H9 (cell line): Measurements from ENCODE around the gene DIAPH3. TPM values are rescaled to one million over a fixed set of nuclear protein-coding genes. Genes with fewer than 3 reads are reported as not detected.

ENCODE experiments used
- DNase-seq: peaks from one replicate; pipeline ENCODE4 v3.0.0-alpha.2; 2017
- H2AFZ ChIP-seq: one replicate; pipeline ENCODE4 v1.6.1; 2013; ENCODE audit warnings: mild to moderate bottlenecking, low read length, control low read depth, moderate library complexity
- H2AK5ac ChIP-seq: 2 replicates; pipeline ENCODE4 v1.6.1; 2013; ENCODE audit warnings: low read length, control low read depth, mixed read lengths; ENCODE audit not compliant: insufficient read length
- H2BK120ac ChIP-seq: one replicate; pipeline ENCODE4 v1.6.1; 2013; ENCODE audit warnings: low read depth, mild to moderate bottlenecking, low read length, control low read depth, inconsistent platforms; ENCODE audit not compliant: poor library complexity, severe bottlenecking
- H2BK12ac ChIP-seq: 2 replicates; pipeline ENCODE4 v1.6.1; 2013; ENCODE audit warnings: low read length, control low read depth, mixed read lengths, low read depth; ENCODE audit not compliant: insufficient read length
- H2BK15ac ChIP-seq: 2 replicates; pipeline ENCODE4 v1.6.1; 2013; ENCODE audit warnings: low read depth, low read length, control low read depth
- H2BK20ac ChIP-seq: one replicate; pipeline ENCODE4 v1.6.1; 2013; ENCODE audit warnings: low read depth, mild to moderate bottlenecking, low read length, control low read depth, inconsistent platforms; ENCODE audit not compliant: poor library complexity, severe bottlenecking
- H2BK5ac ChIP-seq: 2 replicates; pipeline ENCODE4 v1.6.1; 2013; ENCODE audit warnings: low read length, control low read depth, mixed read lengths; ENCODE audit not compliant: insufficient read length
- H3K14ac ChIP-seq: 2 replicates; pipeline ENCODE4 v1.6.1; 2013; ENCODE audit warnings: low read length, control low read depth; ENCODE audit not compliant: insufficient read depth
- H3K18ac ChIP-seq: 2 replicates; pipeline ENCODE4 v1.6.1; 2013; ENCODE audit warnings: low read depth, mild to moderate bottlenecking, mixed read lengths, low read length, control low read depth; ENCODE audit not compliant: insufficient read length
- H3K23ac ChIP-seq: 2 replicates; pipeline ENCODE4 v1.6.1; 2013; ENCODE audit warnings: low read length, control low read depth, mixed read lengths, low read depth; ENCODE audit not compliant: insufficient read length
- H3K23me2 ChIP-seq: 2 replicates; pipeline ENCODE4 v1.6.1; 2013; ENCODE audit warnings: low read depth, mild to moderate bottlenecking, mixed read lengths, low read length, control low read depth; ENCODE audit not compliant: insufficient read length, poor library complexity, severe bottlenecking
- H3K27ac ChIP-seq: 2 replicates; pipeline ENCODE4 v1.5.1; 2013; ENCODE audit warnings: low read length, control low read depth, mixed read lengths, low read depth; ENCODE audit not compliant: insufficient read length
- H3K27me3 ChIP-seq: 2 replicates; pipeline ENCODE4 v1.6.1; 2013; ENCODE audit warnings: low read length, control low read depth, inconsistent platforms; ENCODE audit not compliant: insufficient read depth
- H3K4ac ChIP-seq: 2 replicates; pipeline ENCODE4 v1.6.1; 2013; ENCODE audit warnings: low read depth, mild to moderate bottlenecking, control low read depth, inconsistent platforms, low read length, moderate library complexity
- H3K4me1 ChIP-seq: 2 replicates; pipeline ENCODE4 v1.6.1; 2013; ENCODE audit warnings: low read length, control low read depth, inconsistent platforms; ENCODE audit not compliant: insufficient read depth
- H3K4me2 ChIP-seq: 2 replicates; pipeline ENCODE4 v1.6.1; 2013; ENCODE audit warnings: low read length, control low read depth, mixed read lengths; ENCODE audit not compliant: insufficient read length, insufficient read depth
- H3K56ac ChIP-seq: 2 replicates; pipeline ENCODE4 v1.6.1; 2013; ENCODE audit warnings: low read depth, mild to moderate bottlenecking, mixed read lengths, low read length, control low read depth; ENCODE audit not compliant: insufficient read length
- H3K79me1 ChIP-seq: 2 replicates; pipeline ENCODE4 v1.6.1; 2013; ENCODE audit warnings: low read depth, mild to moderate bottlenecking, moderate library complexity, low read length, control low read depth, inconsistent platforms; ENCODE audit not compliant: insufficient read depth, poor library complexity, severe bottlenecking
- H3K79me2 ChIP-seq: 2 replicates; pipeline ENCODE4 v1.6.1; 2013; ENCODE audit warnings: low read length, control low read depth, inconsistent platforms; ENCODE audit not compliant: insufficient read depth
- H3K9ac ChIP-seq: 2 replicates; pipeline ENCODE4 v1.6.1; 2013; ENCODE audit warnings: low read length, control low read depth, mixed read lengths; ENCODE audit not compliant: insufficient read length; ENCODE audit errors: extremely low read depth
- H3K9me3 ChIP-seq: one replicate; pipeline ENCODE4 v1.6.1; 2013; ENCODE audit warnings: low read depth, low read length, inconsistent platforms; ENCODE audit not compliant: control insufficient read depth
- H3T11ph ChIP-seq: one replicate; pipeline ENCODE4 v1.6.1; 2013; ENCODE audit warnings: mild to moderate bottlenecking, low read length, control low read depth, inconsistent platforms
- H4K20me1 ChIP-seq: one replicate; pipeline ENCODE4 v1.6.1; 2013; ENCODE audit not compliant: control insufficient read depth, insufficient read length, insufficient read depth
- H4K5ac ChIP-seq: 2 replicates; pipeline ENCODE4 v1.6.1; 2013; ENCODE audit warnings: low read depth, mild to moderate bottlenecking, mixed read lengths, low read length, control low read depth; ENCODE audit not compliant: insufficient read length
- H4K8ac ChIP-seq: replicated peaks from 2 replicates; pipeline ENCODE4 v1.6.1; 2013; ENCODE audit warnings: low read length, control low read depth, mixed read lengths, low read depth; ENCODE audit not compliant: insufficient read length
- H4K91ac ChIP-seq: 2 replicates; pipeline ENCODE4 v1.6.1; 2013; ENCODE audit warnings: low read depth, mild to moderate bottlenecking, moderate library complexity, mixed read lengths, low read length, control low read depth; ENCODE audit not compliant: insufficient read length
- H3K27ac Mint-ChIP-seq, 3 experiments: 2 replicates in 2 of 3; 3 replicates in 1 of 3; pipeline ENCODE4 v1.8.0; 2020 to 2021; ENCODE audit warnings: mixed read lengths in 3 of 3, mild to moderate bottlenecking in 1 of 3, moderate library complexity in 1 of 3
- H3K27me3 Mint-ChIP-seq: 2 replicates; pipeline ENCODE4 v1.8.0; 2021; ENCODE audit warnings: low read depth, mild to moderate bottlenecking, moderate library complexity, mixed read lengths
- H3K36me3 Mint-ChIP-seq, 3 experiments: 2 replicates in 2 of 3; 3 replicates in 1 of 3; pipeline ENCODE4 v1.8.0; 2020 to 2021; ENCODE audit warnings: low read depth in 3 of 3, mixed read lengths in 3 of 3; ENCODE audit not compliant: insufficient read depth in 1 of 3
- H3K4me1 Mint-ChIP-seq, 2 experiments: 2 replicates each; pipeline ENCODE4 v1.8.0; 2020; ENCODE audit warnings: mixed read lengths in 2 of 2
- H3K4me3 Mint-ChIP-seq, 2 experiments: 2 replicates in 1 of 2; 3 replicates in 1 of 2; pipeline ENCODE4 v1.8.0; 2020 to 2021; ENCODE audit warnings: mild to moderate bottlenecking in 2 of 2, mixed read lengths in 2 of 2, moderate library complexity in 1 of 2
- H3K9me3 Mint-ChIP-seq, 2 experiments: 2 replicates in 1 of 2; 3 replicates in 1 of 2; pipeline ENCODE4 v1.8.0; 2020; ENCODE audit warnings: mild to moderate bottlenecking in 2 of 2, mixed read lengths in 2 of 2, moderate library complexity in 1 of 2
- CTCF ChIP-seq: fragments of 200-600 bp; sonication (generic); conservative IDR thresholded peaks from 3 replicates; pipeline ENCODE4 v1.8.0; 2021; ENCODE audit warnings: antibody characterized with exemption, mild to moderate bottlenecking
- WGBS: extraction: QIAGEN DNeasy Blood & Tissue Kit; methylation state at CpG from one replicate; pipeline ENCODE4 v1.1.7; 2013; ENCODE audit warnings: missing lambda C conversion rate, low lambda C conversion rate, mixed read lengths; ENCODE audit not compliant: insufficient read length; ENCODE audit errors: extremely low coverage; 5-methylcytosine and 5-hydroxymethylcytosine counted together
- total RNA-seq: library from RNA; stranded (reverse); gene quantifications from 2 replicates; pipeline ENCODE4 v1.2.1, GENCODE V29; 2021

The DIAPH3 gene
- total RNA-seq, 1 experiment from 2014 or later, result 23.1 TPM

GRCh38 chr13:60118696-60119400 lies 44.9 kb downstream of the DIAPH3 start:
- Histone ChIP-seq H2BK15ac (no peak overlapping the region), H3K14ac (no peak overlapping the region), H3K79me1 (peaks cover 3% of the 10 kb centered on the region), H3K27me3 (no peaks in the 10 kb centered on the region), H4K8ac (no peak overlapping the region), H2BK20ac (no peak overlapping the region), H2AFZ (no peak overlapping the region), H3K56ac (no peak overlapping the region), H3K79me2 (0 out of 2 replicates have a peak, but pooled peaks cover 1% of the 10 kb centered on the region), H3K4me1 (no peaks in the 10 kb centered on the region), H2AK5ac (no peak overlapping the region), H2BK12ac (no peak overlapping the region), H4K91ac (no peak overlapping the region), H2BK5ac (no peak overlapping the region), H3K4me2 (no peak overlapping the region), H3T11ph (no peak overlapping the region), H4K5ac (no peak overlapping the region), H3K9ac (no peak overlapping the region), H3K9me3 (no peaks in the 10 kb centered on the region), H3K23ac (no peak overlapping the region), H3K23me2 (no peaks in the 10 kb centered on the region), H3K27ac (no peak overlapping the region), H4K20me1 (no peaks in the 10 kb centered on the region), H2BK120ac (no peak overlapping the region), H3K18ac (no peak overlapping the region), H3K4ac (no peak overlapping the region)
- WGBS, result no CpG with 5 or more reads among the region's 5 CpGs
- DNase-seq, result no peak
- Mint-ChIP-seq H3K9me3 (peaks cover 8 to 15% of the 10 kb centered on the region in 2 experiments), H3K4me3 (no peak overlapping the region), H3K4me1 (no peaks in the 10 kb centered on the region), H3K27ac (peak overlapping the region in 1 of 3 experiments; percentile 2; a peak in 1 of 7 replicates), H3K27me3 (no peaks in the 10 kb centered on the region), H3K36me3 (peaks cover 26 to 34% (median 28%) of the 10 kb centered on the region in 3 experiments)
- TF ChIP-seq CTCF, result no peak
